HEK293T (cell line): Measurements from ENCODE around the gene TMEM209.

Source experiments
- ARNT ChIP-seq: fragments of 450-650 bp; IDR thresholded peaks from 2 replicates; pipeline ENCODE4 v1.6.1; 2017; ENCODE audit warnings: mild to moderate bottlenecking
- BHLHE40 ChIP-seq: fragments of 450-650 bp; IDR thresholded peaks from 2 replicates; pipeline ENCODE4 v1.6.1; 2016; ENCODE audit warnings: mild to moderate bottlenecking, moderate library complexity, borderline replicate concordance
- FOXK2 ChIP-seq: fragments of 450-650 bp; IDR thresholded peaks from 2 replicates; pipeline ENCODE4 v1.6.1; 2016; ENCODE audit warnings: mild to moderate bottlenecking
- HDGF ChIP-seq: fragments of 450-650 bp; IDR thresholded peaks from 2 replicates; pipeline ENCODE4 v1.6.1; 2017; ENCODE audit warnings: antibody characterized with exemption, borderline replicate concordance
- NFRKB ChIP-seq: fragments of 450-650 bp; IDR thresholded peaks from 2 replicates; pipeline ENCODE4 v1.6.1; 2016; ENCODE audit warnings: mild to moderate bottlenecking, moderate library complexity
- TARDBP ChIP-seq: fragments of 450-650 bp; IDR thresholded peaks from 2 replicates; pipeline ENCODE4 v1.6.1; 2016
- ZNF384 ChIP-seq: fragments of 450-650 bp; IDR thresholded peaks from 2 replicates; pipeline ENCODE4 v1.6.1; 2016

GRCh38 chr7:130219871-130220270 is 14.7 kb upstream of the TMEM209 start:
- no peak for TF ChIP-seq NFRKB
- TF ChIP-seq TARDBP, result no peak
- TF ChIP-seq BHLHE40, result no peak
- no peak for TF ChIP-seq FOXK2
- TF ChIP-seq ZNF384, result no peak
- TF ChIP-seq HDGF, result no peak
- TF ChIP-seq ARNT, result no peak
